Osteoblast (primary cell): ENCODE results near the gene ADARB2. TPM values are rescaled to one million over a fixed set of nuclear protein-coding genes. Genes with fewer than 3 reads are reported as not detected.

Experiments
- DNase-seq: peaks from one replicate; pipeline ENCODE4 v3.0.0; 2011; ENCODE audit warnings: low spot score, mixed read lengths; ENCODE audit not compliant: insufficient read length; ENCODE audit errors: missing footprints
- H2AFZ ChIP-seq: 2 replicates; pipeline ENCODE4 v1.6.0; 2011; ENCODE audit warnings: mild to moderate bottlenecking, low read length
- H3K27ac ChIP-seq: 2 replicates; pipeline ENCODE4 v1.5.1; 2011; ENCODE audit warnings: mild to moderate bottlenecking, low read depth, low read length, moderate library complexity
- H3K27me3 ChIP-seq: 2 replicates; pipeline ENCODE4 v1.6.0; 2012; ENCODE audit warnings: mild to moderate bottlenecking, control low read depth, inconsistent platforms, low read length, moderate library complexity; ENCODE audit not compliant: insufficient read depth
- H3K36me3 ChIP-seq: 2 replicates; pipeline ENCODE4 v1.5.1; 2011; ENCODE audit warnings: mild to moderate bottlenecking, low read length, control low read depth, moderate library complexity; ENCODE audit not compliant: insufficient read depth
- H3K4me1 ChIP-seq: 2 replicates; pipeline ENCODE4 v1.5.1; 2011; ENCODE audit warnings: mild to moderate bottlenecking, low read length, control low read depth, moderate library complexity; ENCODE audit not compliant: insufficient read depth
- H3K4me2 ChIP-seq: 2 replicates; pipeline ENCODE4 v1.6.0; 2011; ENCODE audit warnings: mild to moderate bottlenecking, low read length; ENCODE audit not compliant: insufficient read depth
- H3K4me3 ChIP-seq: fragments of 200-600 bp; sonication (generic); 3 replicates; pipeline ENCODE4 v1.5.1; 2012; ENCODE audit warnings: mild to moderate bottlenecking, low read length, inconsistent platforms; ENCODE audit not compliant: insufficient read depth
- H3K79me2 ChIP-seq: 2 replicates; pipeline ENCODE4 v1.6.0; 2012; ENCODE audit warnings: mild to moderate bottlenecking, low read length, control low read depth, inconsistent platforms; ENCODE audit not compliant: insufficient read depth
- H3K9me3 ChIP-seq: 2 replicates; pipeline ENCODE4 v1.5.1; 2011; ENCODE audit warnings: low read depth, low read length, control low read depth
- H4K20me1 ChIP-seq: 2 replicates; pipeline ENCODE4 v1.6.0; 2012; ENCODE audit warnings: mild to moderate bottlenecking, low read length, control low read depth; ENCODE audit not compliant: insufficient read depth
- total RNA-seq: library from RNA; depleted of rRNA; stranded (reverse); fragments of >200 nt; gene quantifications from 2 replicates; pipeline ENCODE4 v1.2.3, GENCODE V29; 2012
- TF ChIP-seq, protein P1 (sequence below): IDR thresholded peaks from 2 replicates; pipeline ENCODE4 v1.5.1; 2011; ENCODE audit warnings: mild to moderate bottlenecking, low read depth, low read length, moderate library complexity; ENCODE audit errors: extremely low read depth

Gene ADARB2
- total RNA-seq, 1 donor, result not detected

- H3K36me3 ChIP-seq, result peaks cover 24% of the 10 kb centered on the region
- no peak overlapping the region for H2AFZ ChIP-seq
- peaks cover 3% of the 10 kb centered on the region for H3K79me2 ChIP-seq
- H3K4me1 ChIP-seq, result no peaks in the 10 kb centered on the region
- no peaks in the 10 kb centered on the region for H3K9me3 ChIP-seq
- TF ChIP-seq, protein P1, sequence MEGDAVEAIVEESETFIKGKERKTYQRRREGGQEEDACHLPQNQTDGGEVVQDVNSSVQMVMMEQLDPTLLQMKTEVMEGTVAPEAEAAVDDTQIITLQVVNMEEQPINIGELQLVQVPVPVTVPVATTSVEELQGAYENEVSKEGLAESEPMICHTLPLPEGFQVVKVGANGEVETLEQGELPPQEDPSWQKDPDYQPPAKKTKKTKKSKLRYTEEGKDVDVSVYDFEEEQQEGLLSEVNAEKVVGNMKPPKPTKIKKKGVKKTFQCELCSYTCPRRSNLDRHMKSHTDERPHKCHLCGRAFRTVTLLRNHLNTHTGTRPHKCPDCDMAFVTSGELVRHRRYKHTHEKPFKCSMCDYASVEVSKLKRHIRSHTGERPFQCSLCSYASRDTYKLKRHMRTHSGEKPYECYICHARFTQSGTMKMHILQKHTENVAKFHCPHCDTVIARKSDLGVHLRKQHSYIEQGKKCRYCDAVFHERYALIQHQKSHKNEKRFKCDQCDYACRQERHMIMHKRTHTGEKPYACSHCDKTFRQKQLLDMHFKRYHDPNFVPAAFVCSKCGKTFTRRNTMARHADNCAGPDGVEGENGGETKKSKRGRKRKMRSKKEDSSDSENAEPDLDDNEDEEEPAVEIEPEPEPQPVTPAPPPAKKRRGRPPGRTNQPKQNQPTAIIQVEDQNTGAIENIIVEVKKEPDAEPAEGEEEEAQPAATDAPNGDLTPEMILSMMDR, result no peak
- H3K27ac ChIP-seq, result no peak overlapping the region
- DNase-seq, result no peak
- peaks cover 14% of the 10 kb centered on the region for H4K20me1 ChIP-seq
- H3K4me3 ChIP-seq, result no peak overlapping the region
- H3K27me3 ChIP-seq, result no peaks in the 10 kb centered on the region
- no peak overlapping the region for H3K4me2 ChIP-seq
These were observed 606.1 kb downstream of the ADARB2 start for GRCh38 chr10:1130995-1131790.

- no peak for DNase-seq
- H2AFZ ChIP-seq, result no peak overlapping the region
- TF ChIP-seq, protein P1, result no peak
- no peak overlapping the region for H3K4me3 ChIP-seq
- peaks cover 28% of the 10 kb centered on the region for H3K36me3 ChIP-seq
- H4K20me1 ChIP-seq, result peaks cover 14% of the 10 kb centered on the region
- H3K4me2 ChIP-seq, result no peak overlapping the region
- no peaks in the 10 kb centered on the region for H3K9me3 ChIP-seq
- no peaks in the 10 kb centered on the region for H3K27me3 ChIP-seq
- H3K4me1 ChIP-seq, result no peaks in the 10 kb centered on the region
- peaks cover 3% of the 10 kb centered on the region for H3K79me2 ChIP-seq
- no peak overlapping the region for H3K27ac ChIP-seq
These were observed 607.1 kb downstream of the ADARB2 start for GRCh38 chr10:1130226-1130625.

GRCh38 chr10:1128649-1129048 lies 608.7 kb downstream of the ADARB2 start:
- no peak overlapping the region for H3K4me2 ChIP-seq
- H3K36me3 ChIP-seq, result peaks cover 40% of the 10 kb centered on the region
- peaks cover 3% of the 10 kb centered on the region for H3K79me2 ChIP-seq
- no peaks in the 10 kb centered on the region for H3K4me1 ChIP-seq
- no peaks in the 10 kb centered on the region for H3K9me3 ChIP-seq
- TF ChIP-seq, protein P1, result no peak
- H3K27me3 ChIP-seq, result no peaks in the 10 kb centered on the region
- no peak overlapping the region for H3K4me3 ChIP-seq
- no peak overlapping the region for H2AFZ ChIP-seq
- peaks cover 14% of the 10 kb centered on the region for H4K20me1 ChIP-seq
- H3K27ac ChIP-seq, result no peak overlapping the region
- no peak for DNase-seq

DNA sequence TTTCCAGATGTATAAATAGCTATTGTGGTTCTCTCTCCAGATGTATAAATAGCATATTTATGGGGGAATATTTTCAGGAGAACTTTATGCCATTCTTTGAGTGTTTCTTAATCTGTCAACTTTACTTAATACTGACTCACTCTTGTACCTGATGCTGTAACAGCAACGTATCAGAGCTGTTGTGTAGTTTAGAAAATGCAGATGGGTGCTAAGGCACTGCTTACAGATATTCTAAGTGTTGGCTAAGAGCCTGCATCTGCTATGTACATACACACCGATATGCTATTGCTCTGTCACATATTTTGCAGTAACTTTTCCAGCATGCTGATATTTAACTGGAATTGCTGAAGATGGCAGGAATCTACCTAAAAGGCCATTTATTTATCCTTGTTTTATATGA lies 609.2 kb downstream of the ADARB2 start:
- Histone ChIP-seq H2AFZ (no peak overlapping the region), H3K4me3 (no peak overlapping the region), H3K36me3 (peaks cover 44% of the 10 kb centered on the region), H4K20me1 (peaks cover 20% of the 10 kb centered on the region), H3K27me3 (no peaks in the 10 kb centered on the region), H3K4me2 (no peak overlapping the region), H3K9me3 (no peaks in the 10 kb centered on the region), H3K27ac (no peak overlapping the region), H3K79me2 (peaks cover 8% of the 10 kb centered on the region), H3K4me1 (no peaks in the 10 kb centered on the region)
- TF ChIP-seq, protein P1, result no peak
- DNase-seq, result no peak
